K562 (cell line): ENCODE results near the gene ATMIN. TPM values are rescaled to one million over a fixed set of nuclear protein-coding genes. Genes with fewer than 3 reads are reported as not detected.

Experiments used
- BCOR ChIP-seq: fragments of 450-650 bp; IDR thresholded peaks from 2 replicates; pipeline ENCODE4 v1.6.1; 2016
- CHD2 ChIP-seq: IDR thresholded peaks from 2 replicates; pipeline ENCODE4 v1.6.1; 2011; ENCODE audit warnings: low read depth, low read length
- CUX1 ChIP-seq: fragments of 200-800 bp; sonication (Bioruptor generic); IDR thresholded peaks from 2 replicates; pipeline ENCODE4 v1.6.1; 2016; ENCODE audit warnings: missing genetic modification characterization, missing compliant biosample characterization
- ERF ChIP-seq: fragments of 450-650 bp; formaldehyde crosslinking; IDR thresholded peaks from 2 replicates; pipeline ENCODE4 v1.4.0; 2020; ENCODE audit warnings: mild to moderate bottlenecking, mixed read lengths
- EWSR1 ChIP-seq: fragments of 450-650 bp; IDR thresholded peaks from 2 replicates; pipeline ENCODE4 v1.6.1; 2018; ENCODE audit warnings: borderline replicate concordance, mild to moderate bottlenecking, low read depth, moderate library complexity; ENCODE audit not compliant: partially characterized antibody
- FOSL1 ChIP-seq: fragments of 200-800 bp; sonication (Bioruptor generic); conservative IDR thresholded peaks from 2 replicates; pipeline ENCODE4 v1.6.1; 2016; ENCODE audit warnings: missing genetic modification characterization, missing compliant biosample characterization
- FOXP1 ChIP-seq: sonication (generic); formaldehyde crosslinking; IDR thresholded peaks from 2 replicates; pipeline ENCODE4 v1.8.0; 2022; ENCODE audit warnings: mild to moderate bottlenecking, missing genetic modification reagents
- GABPA ChIP-seq: fragments of 200-800 bp; sonication (Bioruptor generic); conservative IDR thresholded peaks from 2 replicates; pipeline ENCODE4 v1.6.1; 2016; ENCODE audit warnings: low read depth, missing genetic modification characterization, missing compliant biosample characterization
- MAX ChIP-seq: sonication (generic); formaldehyde crosslinking; IDR thresholded peaks from 2 replicates; pipeline ENCODE4 v1.9.0; 2022; ENCODE audit warnings: mild to moderate bottlenecking, missing genetic modification reagents
- MBD2 ChIP-seq: sonication (generic); IDR thresholded peaks from 2 replicates; pipeline ENCODE4 v1.6.1; 2016; ENCODE audit warnings: low read depth, borderline replicate concordance
- SIN3A ChIP-seq, 2 experiments: fragments of 150-350 bp in 1 of 2; IDR thresholded peaks; 2 replicates each; pipeline ENCODE4 v1.6.1; 2011 to 2016; ENCODE audit warnings: borderline replicate concordance in 2 of 2, low read depth in 2 of 2, low read length in 2 of 2, mild to moderate bottlenecking in 2 of 2, moderate library complexity in 2 of 2; ENCODE audit not compliant: control insufficient read depth in 1 of 2
- SMAD3 ChIP-seq: fragments of 450-650 bp; formaldehyde crosslinking; conservative IDR thresholded peaks from 2 replicates; pipeline ENCODE4 v1.4.0; 2020; ENCODE audit warnings: mild to moderate bottlenecking
- SREBF1 ChIP-seq: fragments of 150-350 bp; IDR thresholded peaks from 2 replicates; pipeline ENCODE4 v1.6.1; 2014; ENCODE audit warnings: antibody characterized with exemption, low read depth, low read length, borderline replicate concordance
- TRIM24 ChIP-seq, 2 experiments: fragments of 450-650 bp; IDR thresholded peaks; 2 replicates each; pipeline ENCODE4 v1.6.1; 2016
- ZBTB17 ChIP-seq: fragments of 450-650 bp; formaldehyde crosslinking; IDR thresholded peaks from 2 replicates; pipeline ENCODE4 v1.4.0; 2020; ENCODE audit warnings: mild to moderate bottlenecking
- ZNF121 ChIP-seq: sonication (generic); formaldehyde crosslinking; conservative IDR thresholded peaks from 2 replicates; pipeline ENCODE4 v1.8.0; 2022; ENCODE audit warnings: missing genetic modification reagents
- ZNF133 ChIP-seq: fragments of 250-450 bp; sonication (Bioruptor Pico); IDR thresholded peaks from 2 replicates; pipeline ENCODE4 v1.4.0; 2020; ENCODE audit warnings: mild to moderate bottlenecking
- ZNF224 ChIP-seq: sonication (generic); formaldehyde crosslinking; IDR thresholded peaks from 2 replicates; pipeline ENCODE4 v1.8.0; 2022; ENCODE audit warnings: mild to moderate bottlenecking, missing genetic modification reagents
- ZNF324 ChIP-seq: fragments of 250-450 bp; sonication (Bioruptor Pico); IDR thresholded peaks from 2 replicates; pipeline ENCODE4 v1.4.0; 2020; ENCODE audit warnings: mild to moderate bottlenecking
- polyA plus RNA-seq, 8 experiments: library from polyadenylated mRNA; depleted of rRNA in 4 of 8; stranded (reverse) in 5 of 8; unstranded in 3 of 8; fragments of >200 nt; fragmentation: Nextera tagmentation in 2 of 8; fragmentation: Illumina TruSeq in 1 of 8; extraction: Ambion mirVana in 2 of 8; extraction: Trizol in 1 of 8; gene quantifications; 2 replicates each; pipeline versions ENCODE4 v1.2.1 to v1.2.3, GENCODE V29; 2011 to 2014; ENCODE audit warnings: inconsistent platforms in 1 of 8, missing spikeins in 1 of 8
- total RNA-seq, 7 experiments: library from RNA; depleted of rRNA in 6 of 7; stranded (reverse); fragments of >200 nt in 6 of 7; fragmentation: Illumina TruSeq in 2 of 7; extraction: Trizol in 2 of 7; gene quantifications; 2 replicates each; pipeline versions ENCODE4 v1.2.1 to v1.2.3, GENCODE V29; 2011 to 2021; ENCODE audit warnings: low replicate concordance in 1 of 7
- TF ChIP-seq, protein P1 (sequence below): fragments of 250-450 bp; sonication (Bioruptor Pico); IDR thresholded peaks from 2 replicates; pipeline ENCODE4 v1.8.0; 2022; ENCODE audit warnings: moderate library complexity, mild to moderate bottlenecking, inconsistent platforms
- TF ChIP-seq, protein P2 (sequence below): fragments of 250-450 bp; sonication (Bioruptor Pico); IDR thresholded peaks from 2 replicates; pipeline ENCODE4 v1.4.0; 2020; ENCODE audit warnings: mild to moderate bottlenecking

ATMIN gene
- total and polyA plus RNA-seq, 9 of the 15 experiments (the other 6 are each of a cell fraction or from before 2014, with no cell fraction given) = 6.7 to 40.9 (median 23.4) TPM

DNA sequence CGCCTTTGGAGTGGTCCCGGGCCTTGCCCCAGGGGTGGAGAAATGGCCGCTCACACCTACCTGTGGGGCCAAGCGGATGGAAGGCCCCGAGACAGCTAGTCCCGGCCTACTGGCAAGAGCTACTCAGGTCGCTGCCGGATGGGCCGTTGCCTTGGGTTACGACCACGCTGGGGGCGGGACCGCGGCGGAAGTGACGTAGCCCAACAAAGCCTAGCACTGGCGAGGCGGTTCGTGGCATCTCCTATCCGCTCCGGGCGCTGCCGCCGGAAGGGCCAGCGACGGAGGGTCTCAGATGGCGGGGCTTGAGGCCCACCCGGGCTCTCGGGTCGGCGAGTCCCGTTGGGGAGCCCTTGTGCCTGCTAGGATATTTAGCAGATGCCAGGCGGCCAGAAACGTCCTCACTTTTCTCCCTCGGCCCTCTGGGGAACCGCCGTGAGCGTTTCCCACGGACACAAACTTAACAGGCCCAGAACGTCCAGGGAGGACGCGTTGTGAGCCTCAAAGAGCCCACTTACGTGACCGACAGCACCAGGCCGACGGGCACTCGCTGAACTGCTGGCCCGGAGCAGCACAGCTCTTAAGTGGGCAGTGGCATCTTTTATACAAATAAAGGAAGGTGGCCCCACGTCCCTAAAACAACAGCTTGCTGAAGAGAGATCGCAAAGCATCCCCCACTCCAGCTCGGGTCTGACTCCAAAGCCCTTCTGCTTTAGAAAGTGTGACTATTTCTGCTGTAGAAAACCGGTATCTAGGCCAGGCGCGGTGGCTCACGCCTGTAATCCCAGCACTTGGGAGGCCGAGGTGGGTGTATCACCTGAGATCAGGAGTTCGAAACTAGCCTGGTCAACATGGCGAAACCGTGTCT, 41.7 kb downstream of the ATMIN start, which contains the start of gene C16orf46 (continued):
- TF ChIP-seq SREBF1 (no peak), CUX1 (CRISPR knock-in tag) (no peak), ZNF224 (no peak), FOXP1 (CRISPR knock-in tag) (peak; percentile 76), GABPA (peak; percentile 99), FOSL1 (tag) (peak; percentile 42; the same call in 1 of the 2 replicates), ERF (CRISPR knock-in tag) (peak; percentile 78; the same call in 1 of the 2 replicates), MBD2 (peak; percentile 61; the same call in 1 of the 2 replicates), MAX (CRISPR knock-in tag) (no peak), ZNF133 (CRISPR knock-in tag) (no peak), ZBTB17 (CRISPR knock-in tag) (peak; percentile 66; the same call in 1 of the 2 replicates), SMAD3 (peak; percentile 62; the same call in 1 of the 2 replicates), TRIM24 (IDR thresholded peaks at IDR 0.05) (peak in 1 of 2 experiments; percentile 94; a peak in 2 of 4 replicates), ZNF121 (CRISPR knock-in tag) (no peak), EWSR1 (no peak), BCOR (no peak), ZNF324 (no peak), SIN3A (IDR thresholded peaks at IDR 0.05; ENCODE audit: borderline replicate concordance in 2 of 2, control insufficient read depth in 1 of 2, low read depth in 2 of 2, low read length in 2 of 2) (peak; percentile 95 to 98), CHD2 (no peak)
- TF ChIP-seq, protein P1, sequence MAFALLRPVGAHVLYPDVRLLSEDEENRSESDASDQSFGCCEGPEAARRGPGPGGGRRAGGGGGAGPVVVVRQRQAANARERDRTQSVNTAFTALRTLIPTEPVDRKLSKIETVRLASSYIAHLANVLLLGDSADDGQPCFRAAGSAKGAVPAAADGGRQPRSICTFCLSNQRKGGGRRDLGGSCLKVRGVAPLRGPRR (CRISPR knock-in tag) = 0 out of 2 replicates have a peak, but pooled peaks have one; percentile 34
- TF ChIP-seq, protein P2, sequence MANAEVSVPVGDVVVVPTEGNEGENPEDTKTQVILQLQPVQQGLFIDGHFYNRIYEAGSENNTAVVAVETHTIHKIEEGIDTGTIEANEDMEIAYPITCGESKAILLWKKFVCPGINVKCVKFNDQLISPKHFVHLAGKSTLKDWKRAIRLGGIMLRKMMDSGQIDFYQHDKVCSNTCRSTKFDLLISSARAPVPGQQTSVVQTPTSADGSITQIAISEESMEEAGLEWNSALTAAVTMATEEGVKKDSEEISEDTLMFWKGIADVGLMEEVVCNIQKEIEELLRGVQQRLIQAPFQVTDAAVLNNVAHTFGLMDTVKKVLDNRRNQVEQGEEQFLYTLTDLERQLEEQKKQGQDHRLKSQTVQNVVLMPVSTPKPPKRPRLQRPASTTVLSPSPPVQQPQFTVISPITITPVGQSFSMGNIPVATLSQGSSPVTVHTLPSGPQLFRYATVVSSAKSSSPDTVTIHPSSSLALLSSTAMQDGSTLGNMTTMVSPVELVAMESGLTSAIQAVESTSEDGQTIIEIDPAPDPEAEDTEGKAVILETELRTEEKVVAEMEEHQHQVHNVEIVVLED = peak; percentile 56; the same call in 1 of the 2 replicates
